ENCODE measurements around the gene CTRL. TPM values are rescaled to one million over a fixed set of nuclear protein-coding genes. Genes with fewer than 3 reads are reported as not detected.

Gene CTRL
- total and polyA plus RNA-seq, 4 donors = 0.09 to 5.0 (median 0.30) TPM

DNA sequence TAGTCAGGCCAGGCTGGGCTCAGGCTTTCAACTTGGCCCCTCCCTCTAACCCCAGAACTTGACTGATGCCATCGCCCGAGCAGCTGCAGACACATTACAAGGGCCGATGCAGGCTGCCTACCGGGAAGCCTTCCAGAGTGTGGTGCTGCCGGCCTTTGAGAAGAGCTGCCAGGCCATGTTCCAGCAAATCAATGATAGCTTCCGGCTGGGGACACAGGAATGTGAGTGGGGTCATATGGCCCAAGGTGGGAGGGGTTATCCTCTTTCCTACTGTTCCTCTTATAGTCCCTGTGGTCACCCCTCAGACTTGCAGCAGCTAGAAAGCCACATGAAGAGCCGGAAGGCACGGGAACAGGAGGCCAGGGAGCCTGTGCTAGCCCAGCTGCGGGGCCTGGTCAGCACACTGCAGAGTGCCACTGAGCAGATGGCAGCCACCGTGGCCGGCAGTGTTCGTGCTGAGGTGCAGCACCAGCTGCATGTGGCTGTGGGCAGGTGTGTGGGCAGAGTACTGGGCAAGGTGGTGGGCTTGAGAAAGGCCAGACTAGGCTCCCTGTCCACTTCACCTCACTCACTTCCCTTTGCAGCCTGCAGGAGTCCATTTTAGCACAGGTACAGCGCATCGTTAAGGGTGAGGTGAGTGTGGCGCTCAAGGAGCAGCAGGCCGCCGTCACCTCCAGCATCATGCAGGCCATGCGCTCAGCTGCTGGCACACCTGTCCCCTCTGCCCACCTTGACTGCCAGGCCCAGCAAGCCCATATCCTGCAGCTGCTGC lies 49.1 kb downstream of the CTRL start:
- no peak for DNase-seq (ENCODE audit: low spot score)
- Histone ChIP-seq H3K36me3 (ENCODE audit: control insufficient read depth in 4 of 4, insufficient read depth in 3 of 4, low read depth in 1 of 4, low read length in 3 of 4) (peaks cover 29 to 65% (median 44%) of the 10 kb centered on the region in 4 donors), H3K9ac (ENCODE audit: low read depth in 1 of 2, low read length in 2 of 2) (no peak overlapping the region), H3K4me3 (ENCODE audit: low read depth in 1 of 3, low read length in 3 of 3) (no peak overlapping the region), H3K9me3 (ENCODE audit: control insufficient read depth in 4 of 4, low read length in 3 of 4) (no peaks in the 10 kb centered on the region), H3K27me3 (ENCODE audit: control insufficient read depth in 4 of 4, insufficient read depth in 4 of 4, low read length in 3 of 4) (no peaks in the 10 kb centered on the region), H3K27ac (ENCODE audit: low read depth in 1 of 2, low read length in 2 of 2) (no peak overlapping the region), H3K4me1 (ENCODE audit: control insufficient read depth in 4 of 4, insufficient read depth in 4 of 4, low read length in 3 of 4) (peaks cover 0 to 21% (median 9%) of the 10 kb centered on the region in 4 donors)
- TF ChIP-seq EGR1 (IDR thresholded peaks at IDR 0.05; ENCODE audit: low read depth in 2 of 2) (no peak), FOXA1 (IDR thresholded peaks at IDR 0.05) (no peak), RXRA (IDR thresholded peaks at IDR 0.05) (no peak), CTCF (IDR thresholded peaks at IDR 0.05; ENCODE audit: low read depth, low read length, missing input control) (peak; percentile 2), JUND (IDR thresholded peaks at IDR 0.05) (no peak), YY1 (IDR thresholded peaks at IDR 0.05) (no peak), HNF4A (conservative IDR thresholded peaks at IDR 0.05) (no peak)
- TF ChIP-seq, protein P1, sequence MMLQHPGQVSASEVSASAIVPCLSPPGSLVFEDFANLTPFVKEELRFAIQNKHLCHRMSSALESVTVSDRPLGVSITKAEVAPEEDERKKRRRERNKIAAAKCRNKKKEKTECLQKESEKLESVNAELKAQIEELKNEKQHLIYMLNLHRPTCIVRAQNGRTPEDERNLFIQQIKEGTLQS (IDR thresholded peaks at IDR 0.05) = no peak
- TF ChIP-seq, protein P2, sequence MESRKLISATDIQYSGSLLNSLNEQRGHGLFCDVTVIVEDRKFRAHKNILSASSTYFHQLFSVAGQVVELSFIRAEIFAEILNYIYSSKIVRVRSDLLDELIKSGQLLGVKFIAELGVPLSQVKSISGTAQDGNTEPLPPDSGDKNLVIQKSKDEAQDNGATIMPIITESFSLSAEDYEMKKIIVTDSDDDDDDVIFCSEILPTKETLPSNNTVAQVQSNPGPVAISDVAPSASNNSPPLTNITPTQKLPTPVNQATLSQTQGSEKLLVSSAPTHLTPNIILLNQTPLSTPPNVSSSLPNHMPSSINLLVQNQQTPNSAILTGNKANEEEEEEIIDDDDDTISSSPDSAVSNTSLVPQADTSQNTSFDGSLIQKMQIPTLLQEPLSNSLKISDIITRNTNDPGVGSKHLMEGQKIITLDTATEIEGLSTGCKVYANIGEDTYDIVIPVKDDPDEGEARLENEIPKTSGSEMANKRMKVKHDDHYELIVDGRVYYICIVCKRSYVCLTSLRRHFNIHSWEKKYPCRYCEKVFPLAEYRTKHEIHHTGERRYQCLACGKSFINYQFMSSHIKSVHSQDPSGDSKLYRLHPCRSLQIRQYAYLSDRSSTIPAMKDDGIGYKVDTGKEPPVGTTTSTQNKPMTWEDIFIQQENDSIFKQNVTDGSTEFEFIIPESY (IDR thresholded peaks at IDR 0.05) = no peak
- 68% methylated on average over 18 of the region's 18 CpGs for WGBS

DNA sequence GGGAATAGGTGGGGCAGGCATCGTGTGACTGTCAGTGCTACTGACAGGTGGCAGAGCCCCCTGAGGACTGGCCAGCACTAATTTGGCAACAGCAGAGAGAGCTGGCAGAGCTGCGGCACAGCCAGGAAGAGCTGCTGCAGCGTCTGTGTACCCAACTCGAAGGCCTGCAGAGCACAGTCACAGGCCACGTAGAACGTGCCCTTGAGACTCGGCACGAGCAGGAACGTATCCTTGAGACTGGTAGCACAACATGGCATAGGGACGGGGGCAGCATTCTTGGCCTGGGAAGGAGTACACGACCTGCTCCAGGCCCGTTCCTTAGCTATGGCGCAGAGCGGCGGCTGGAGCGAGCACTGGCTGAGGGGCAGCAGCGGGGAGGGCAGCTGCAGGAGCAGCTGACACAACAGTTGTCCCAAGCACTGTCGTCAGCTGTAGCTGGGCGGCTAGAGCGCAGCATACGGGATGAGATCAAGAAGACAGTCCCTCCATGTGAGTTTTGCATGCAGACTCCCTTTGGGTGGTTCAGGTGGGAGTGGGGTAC lies 50.0 kb downstream of the CTRL start:
- no peak for DNase-seq (ENCODE audit: low spot score)
- H3K4me3 ChIP-seq (ENCODE audit: low read depth in 1 of 3, low read length in 3 of 3) = no peak overlapping the region
- TF ChIP-seq RXRA (IDR thresholded peaks at IDR 0.05) (no peak), FOXA1 (IDR thresholded peaks at IDR 0.05) (no peak)
- no peaks in the 10 kb centered on the region for H3K27me3 ChIP-seq (ENCODE audit: control insufficient read depth in 4 of 4, insufficient read depth in 4 of 4, low read length in 3 of 4)
- peaks cover 0 to 21% (median 9%) of the 10 kb centered on the region in 4 donors for H3K4me1 ChIP-seq (ENCODE audit: control insufficient read depth in 4 of 4, insufficient read depth in 4 of 4, low read length in 3 of 4)
- peaks cover 32 to 71% (median 48%) of the 10 kb centered on the region in 4 donors for H3K36me3 ChIP-seq (ENCODE audit: control insufficient read depth in 4 of 4, insufficient read depth in 3 of 4, low read depth in 1 of 4, low read length in 3 of 4)
- 95% methylated on average over 21 of the region's 21 CpGs for WGBS
- no peak overlapping the region for H3K27ac ChIP-seq (ENCODE audit: low read depth in 1 of 2, low read length in 2 of 2)
- no peak overlapping the region for H3K9ac ChIP-seq (ENCODE audit: low read depth in 1 of 2, low read length in 2 of 2)
- H3K9me3 ChIP-seq (ENCODE audit: control insufficient read depth in 4 of 4, low read length in 3 of 4) = no peaks in the 10 kb centered on the region

GRCh38 chr16:67880584-67880983 lies 51.1 kb downstream of the CTRL start:
- H3K27ac ChIP-seq (ENCODE audit: low read depth in 1 of 2, low read length in 2 of 2) = no peak overlapping the region

More at GRCh38 chr16:67880584-67880983, 51.1 kb downstream of the CTRL start:
- H3K9ac ChIP-seq (ENCODE audit: low read depth in 1 of 2, low read length in 2 of 2) = no peak overlapping the region
- peaks cover 3 to 30% (median 13%) of the 10 kb centered on the region in 4 donors for H3K4me1 ChIP-seq (ENCODE audit: control insufficient read depth in 4 of 4, insufficient read depth in 4 of 4, low read length in 3 of 4)
- no peaks in the 10 kb centered on the region for H3K9me3 ChIP-seq (ENCODE audit: control insufficient read depth in 4 of 4, low read length in 3 of 4)
- no peak for DNase-seq (ENCODE audit: low spot score)
- H3K27me3 ChIP-seq (ENCODE audit: control insufficient read depth in 4 of 4, insufficient read depth in 4 of 4, low read length in 3 of 4) = no peaks in the 10 kb centered on the region
- H3K36me3 ChIP-seq (ENCODE audit: control insufficient read depth in 4 of 4, insufficient read depth in 3 of 4, low read depth in 1 of 4, low read length in 3 of 4) = peaks cover 30 to 71% (median 47%) of the 10 kb centered on the region in 4 donors
- WGBS = 94% methylated on average over 13 of the region's 13 CpGs
- no peak overlapping the region for H3K4me3 ChIP-seq (ENCODE audit: low read depth in 1 of 3, low read length in 3 of 3)
- TF ChIP-seq SP1 (IDR thresholded peaks at IDR 0.05) = no peak
- TF ChIP-seq, protein P2 (IDR thresholded peaks at IDR 0.05) = no peak
- TF ChIP-seq JUND (IDR thresholded peaks at IDR 0.05) = no peak
- no peak for TF ChIP-seq FOXA2 (IDR thresholded peaks at IDR 0.05)
- no peak for TF ChIP-seq TAF1 (conservative IDR thresholded peaks at IDR 0.05)
- TF ChIP-seq RXRA (IDR thresholded peaks at IDR 0.05) = no peak
- no peak for TF ChIP-seq EGR1 (IDR thresholded peaks at IDR 0.05; ENCODE audit: low read depth in 2 of 2)
- no peak for TF ChIP-seq RAD21 (IDR thresholded peaks at IDR 0.05)
- TF ChIP-seq HNF4G (IDR thresholded peaks at IDR 0.05) = no peak
- TF ChIP-seq YY1 (IDR thresholded peaks at IDR 0.05) = no peak
- TF ChIP-seq FOXA1 (IDR thresholded peaks at IDR 0.05) = no peak
